Erythroblast (primary cell): ENCODE results near the gene CUBN.

Experiments
- GATA1 ChIP-seq: IDR thresholded peaks from 2 replicates; pipeline ENCODE4 v1.6.1; 2011; ENCODE audit warnings: low read depth, mild to moderate bottlenecking, control low read depth, low read length, moderate library complexity
- POLR2A ChIP-seq: IDR thresholded peaks from 2 replicates; pipeline ENCODE4 v1.6.1; 2011; ENCODE audit warnings: mild to moderate bottlenecking, low read length

DNA sequence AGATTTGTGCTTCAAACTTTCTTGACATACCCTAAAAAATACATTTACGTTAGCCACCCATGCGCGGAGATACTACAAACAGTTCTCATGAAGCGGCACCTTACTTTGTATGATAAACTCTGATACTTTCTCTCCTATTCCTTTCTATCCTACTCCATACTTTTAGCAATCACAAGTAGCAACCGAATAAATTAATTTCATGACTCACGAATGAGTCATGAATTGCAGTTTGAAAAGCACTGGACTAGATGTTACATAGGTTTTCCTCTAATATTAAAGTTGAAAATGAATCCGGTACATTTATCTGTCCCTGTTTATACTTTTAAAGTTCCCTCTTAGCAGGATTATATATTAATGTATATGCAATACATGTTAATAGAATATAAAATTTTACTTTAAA lies 67.6 kb downstream of the CUBN start:
- no peak for TF ChIP-seq POLR2A
- no peak for TF ChIP-seq GATA1
